ENCODE measurements around the gene SARS1. TPM values are rescaled to one million over a fixed set of nuclear protein-coding genes. Genes with fewer than 3 reads are reported as not detected.

The SARS1 gene
- total RNA-seq, 1 experiment from 2014 or later = 492 TPM

- CTCF ChIA-PET = interaction anchor here (1.4 kb wide), 1 partner anchor 8 kb away, joined by 3 read pairs; no protein-coding TSS in a partner anchor
- Mint-ChIP-seq H3K4me3 (ENCODE audit: unreplicated experiment) (no peak overlapping the region), H3K36me3 (ENCODE audit: insufficient read depth, unreplicated experiment) (peaks cover 12% of the 10 kb centered on the region), H3K4me1 (ENCODE audit: insufficient read depth, unreplicated experiment) (peaks cover 40% of the 10 kb centered on the region), H3K27ac (ENCODE audit: low read depth, unreplicated experiment) (peak overlapping the region; percentile 42), H3K27me3 (ENCODE audit: insufficient read depth, unreplicated experiment) (no peaks in the 10 kb centered on the region), H3K9me3 (ENCODE audit: unreplicated experiment) (no peaks in the 10 kb centered on the region)
- POLR2A ChIA-PET = interaction anchor here (0.6 to 2.0 kb wide), 2 partner anchors 11 to 119 kb away, joined by 3 to 20 read pairs; partner anchors contain the start of gene PSRC1
- no peak for TF ChIP-seq CTCF (IDR thresholded peaks at IDR 0.05; ENCODE audit: unreplicated experiment)
- intact Hi-C loops (cut with micrococcal nuclease) = no loop called here
- no peak for DNase-seq (ENCODE audit: unreplicated experiment)
- no TSS peak for BruUV-seq (replicated peaks)
Measured at GRCh38 chr1:109272021-109272799, 58.5 kb downstream of the SARS1 start.

GRCh38 chr1:109272831-109273547, 59.3 kb downstream of the SARS1 start:
- Mint-ChIP-seq H3K27ac (ENCODE audit: low read depth, unreplicated experiment) (peak overlapping the region; percentile 42), H3K4me3 (ENCODE audit: unreplicated experiment) (peak overlapping the region; percentile 72), H3K27me3 (ENCODE audit: insufficient read depth, unreplicated experiment) (no peaks in the 10 kb centered on the region), H3K9me3 (ENCODE audit: unreplicated experiment) (no peaks in the 10 kb centered on the region), H3K4me1 (ENCODE audit: insufficient read depth, unreplicated experiment) (peaks cover 33% of the 10 kb centered on the region), H3K36me3 (ENCODE audit: insufficient read depth, unreplicated experiment) (peaks cover 6% of the 10 kb centered on the region)
- CTCF ChIA-PET = interaction anchor here (0.6 to 1.4 kb wide), 3 partner anchors 9 to 125 kb away, joined by 3 to 4 read pairs (median 3); no protein-coding TSS in a partner anchor
- POLR2A ChIA-PET = interaction anchor here (0.9 to 2.0 kb wide), 8 partner anchors 9 to 173 kb away, joined by 3 to 20 read pairs (median 4); partner anchors contain the start of genes PSRC1, SARS1 and SORT1
- no peak for TF ChIP-seq CTCF (IDR thresholded peaks at IDR 0.05; ENCODE audit: unreplicated experiment)
- intact Hi-C loops (cut with micrococcal nuclease) = no loop called here
- no TSS peak for BruUV-seq (replicated peaks)
- DNase-seq (ENCODE audit: unreplicated experiment) = no peak

- peak overlapping the region; percentile 72 for H3K4me3 Mint-ChIP-seq (ENCODE audit: unreplicated experiment)
- CTCF ChIA-PET = interaction anchor here (0.6 to 1.4 kb wide), 4 partner anchors 10 to 125 kb away, joined by 3 to 4 read pairs (median 3); no protein-coding TSS in a partner anchor
- POLR2A ChIA-PET = interaction anchor here (0.9 to 2.0 kb wide), 8 partner anchors 9 to 174 kb away, joined by 3 to 20 read pairs (median 4); partner anchors contain the start of genes PSRC1, SARS1 and SORT1
Measured at GRCh38 chr1:109273570-109274288, 60.0 kb downstream of the SARS1 start.

More at GRCh38 chr1:109273570-109274288, 60.0 kb downstream of the SARS1 start:
- Mint-ChIP-seq H3K9me3 (ENCODE audit: unreplicated experiment) (no peaks in the 10 kb centered on the region), H3K36me3 (ENCODE audit: insufficient read depth, unreplicated experiment) (peaks cover 6% of the 10 kb centered on the region), H3K4me1 (ENCODE audit: insufficient read depth, unreplicated experiment) (peaks cover 29% of the 10 kb centered on the region), H3K27me3 (ENCODE audit: insufficient read depth, unreplicated experiment) (no peaks in the 10 kb centered on the region), H3K27ac (ENCODE audit: low read depth, unreplicated experiment) (peak overlapping the region; percentile 79)
- DNase-seq (ENCODE audit: unreplicated experiment) = no peak
- TF ChIP-seq CTCF (IDR thresholded peaks at IDR 0.05; ENCODE audit: unreplicated experiment) = no peak
- intact Hi-C loops (cut with micrococcal nuclease) = loop anchor here (1.0 kb wide), 1 partner anchor 10 kb away; no protein-coding TSS in a partner anchor
- no TSS peak for BruUV-seq (replicated peaks)

Measured in MCF 10A (cell line).